ENCODE data around the gene MBP. TPM values are rescaled to one million over a fixed set of nuclear protein-coding genes. Genes with fewer than 3 reads are reported as not detected.

MBP gene
- total and polyA plus RNA-seq, 2 of the 13 experiments (the other 11 are each of a cell fraction or from before 2014, with no cell fraction given), result 5.0 to 8.5 TPM

- ChIA-PET POLR2A (no interaction called here), CTCF (ENCODE audit: low intra/inter-chr PET ratio, low total read pairs) (no interaction called here)
- 100% methylated on average over 2 of the region's 2 CpGs for WGBS (ENCODE audit: low lambda C conversion rate)
- in situ Hi-C loops (cut with HindIII; ENCODE audit: extremely low pct_ligation_motif_present, low pct_unique_long_range_greater_than_20kb) (no loop called here), intact Hi-C loops (cut with micrococcal nuclease; ENCODE audit: unreplicated experiment) (no loop called here)
- H2AFZ ChIP-seq (ENCODE audit: low read length), result no peak overlapping the region
- no peaks in the 10 kb centered on the region; a peak in 2 of 5 replicates for H3K36me3 ChIP-seq (replicated peaks in 1 of 2; ENCODE audit: control insufficient read depth in 1 of 2, insufficient read depth in 2 of 2, low read length in 2 of 2)
- H3K4me2 ChIP-seq (ENCODE audit: low read depth, low read length), result no peak overlapping the region
- no peaks in the 10 kb centered on the region for H3K27me3 ChIP-seq (ENCODE audit: control insufficient read depth in 1 of 2, insufficient read depth in 2 of 2, low read length in 2 of 2)
- H3K4me3 ChIP-seq (replicated peaks in 1 of 3; ENCODE audit: insufficient read depth in 1 of 3, low read depth in 2 of 3, low read length in 3 of 3), result no peak overlapping the region
- ATAC-seq (no peak), FAIRE-seq (no peak), DNase-seq (ENCODE audit: low spot score) (no peak)
- no peaks in the 10 kb centered on the region for H3K9me3 ChIP-seq (ENCODE audit: low read length)
- TF ChIP-seq HOXA3 (CRISPR knock-in tag; IDR thresholded peaks at IDR 0.05) (no peak), MAF1 (CRISPR knock-in tag; IDR thresholded peaks at IDR 0.05; ENCODE audit: borderline replicate concordance) (no peak), ZBTB7B (CRISPR knock-in tag; IDR thresholded peaks at IDR 0.05) (no peak), U2AF2 (IDR thresholded peaks at IDR 0.05; ENCODE audit: low read depth, low read length) (no peak), RARA (CRISPR knock-in tag; IDR thresholded peaks at IDR 0.05) (no peak), ZSCAN21 (CRISPR knock-in tag; IDR thresholded peaks at IDR 0.05; ENCODE audit: borderline replicate concordance) (no peak), POGK (CRISPR knock-in tag; conservative IDR thresholded peaks at IDR 0.05) (no peak), E2F2 (CRISPR knock-in tag; IDR thresholded peaks at IDR 0.05; ENCODE audit: borderline replicate concordance) (no peak)
- no peaks in the 10 kb centered on the region for H3K79me2 ChIP-seq (ENCODE audit: insufficient read depth, low read length)
- H3K27ac ChIP-seq (ENCODE audit: extremely low read length, insufficient read depth, low read length), result no peak overlapping the region
- no peaks in the 10 kb centered on the region for H4K20me1 ChIP-seq (ENCODE audit: insufficient read depth, low read length)
- H3K9ac ChIP-seq (ENCODE audit: insufficient read depth, low read depth, low read length), result no peak overlapping the region
- H3K4me1 ChIP-seq (ENCODE audit: insufficient read depth, low read length), result no peaks in the 10 kb centered on the region
- BruUV-seq (replicated peaks), result no TSS peak
These were observed 34.6 kb downstream of the MBP start for GRCh38 chr18:77098029-77098428.

Measured in HepG2 (cell line).